SK-N-SH treated with all-trans-retinoic acid at 6 μM for 48 hours (cell line): Measurements from ENCODE around the gene COX20.

Experiments used
- CREB5 ChIP-seq: fragments of 250-450 bp; sonication (Bioruptor Pico); IDR thresholded peaks from 2 replicates; pipeline ENCODE4 v1.5.1; 2020; ENCODE audit warnings: low read depth, mild to moderate bottlenecking, moderate library complexity
- ZFP3 ChIP-seq: fragments of 250-450 bp; sonication (Bioruptor Pico); IDR thresholded peaks from 2 replicates; pipeline ENCODE4 v1.5.0; 2020; ENCODE audit warnings: mild to moderate bottlenecking, moderate library complexity

DNA sequence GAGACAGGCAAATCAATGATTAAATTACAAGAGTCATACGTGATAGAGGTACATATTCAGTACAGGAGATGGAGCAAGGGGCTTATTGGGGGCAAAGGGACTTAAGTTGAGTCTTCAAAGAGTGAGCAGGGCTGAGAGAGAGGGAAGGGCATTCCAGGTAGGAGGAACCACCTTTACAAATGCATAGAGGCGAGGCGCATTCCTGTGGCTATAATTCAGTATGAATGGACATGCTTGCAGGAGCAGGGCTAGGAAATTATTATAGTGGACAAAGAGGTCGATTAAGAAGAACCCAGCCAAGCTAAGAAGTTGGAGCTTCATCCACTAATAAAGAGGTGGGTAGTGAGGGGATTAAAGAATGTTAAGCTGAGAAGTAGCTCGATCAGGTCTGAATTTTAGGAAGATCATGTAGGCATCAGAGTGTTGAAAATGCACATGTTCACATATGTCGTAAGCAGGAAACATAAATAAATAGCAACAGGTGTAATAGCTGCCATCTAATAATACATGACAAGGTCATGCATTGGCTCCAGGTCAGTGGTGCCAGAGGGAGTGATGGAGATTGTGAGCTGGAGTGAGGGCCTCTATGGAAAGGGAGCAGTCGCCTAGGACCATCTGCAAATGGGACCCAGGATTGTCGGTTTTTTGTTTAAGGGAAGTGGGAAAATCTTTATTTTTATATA is 40.9 kb downstream of the COX20 start:
- TF ChIP-seq ZFP3 (CRISPR knock-in tag) (no peak), CREB5 (CRISPR knock-in tag) (no peak)
